HG02798 (cell line): ENCODE measurements around the gene VDAC1.
"Not testable (repeated sequence)": the region's sequence is repeated elsewhere in the genome, so short reads cannot be mapped to it uniquely, and the experiment has no call there.

Source experiments
- ATAC-seq: cut with Tn5 transposase; IDR thresholded peaks from one replicate; pipeline ENCODE4 v1.9.1; 2021; ENCODE audit warnings: mild to moderate bottlenecking; ENCODE audit not compliant: unreplicated experiment, poor library complexity

Gene VDAC1

GRCh38 chr5:133970325-133970909 lies 34.4 kb downstream of the VDAC1 start:
- ATAC-seq = no peak

DNA sequence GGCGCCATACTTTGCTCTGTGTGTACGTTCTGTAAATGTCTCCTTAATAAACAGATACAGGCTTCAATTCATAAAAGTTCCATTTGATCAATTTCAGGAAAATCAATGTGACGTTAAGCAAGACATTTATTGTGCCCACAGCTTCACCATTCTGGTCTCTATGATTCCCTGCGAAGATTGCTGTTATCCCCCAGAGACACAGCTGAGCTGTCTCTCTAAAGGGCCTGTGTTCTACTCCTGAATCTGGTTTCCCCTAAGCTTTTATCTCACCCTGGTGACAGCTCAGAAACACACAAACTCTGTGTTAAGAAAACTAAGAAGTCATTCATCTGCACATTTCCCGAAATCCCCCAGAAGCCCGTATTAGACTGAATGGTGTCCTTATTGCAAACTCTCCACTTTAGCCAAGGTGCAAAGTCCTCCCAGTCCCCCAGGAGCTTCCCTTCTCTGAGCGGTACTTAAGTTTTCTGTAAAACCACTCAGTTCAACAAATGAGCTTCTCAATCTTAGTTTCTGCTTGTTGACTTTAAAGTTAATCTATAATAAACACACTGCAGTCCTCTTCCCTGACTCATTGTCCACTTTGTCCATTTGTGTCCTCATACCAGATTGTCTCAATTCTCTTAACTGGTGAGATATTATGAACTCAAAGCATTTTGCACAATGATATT lies 35.0 kb downstream of the VDAC1 start:
- ATAC-seq = no peak

DNA sequence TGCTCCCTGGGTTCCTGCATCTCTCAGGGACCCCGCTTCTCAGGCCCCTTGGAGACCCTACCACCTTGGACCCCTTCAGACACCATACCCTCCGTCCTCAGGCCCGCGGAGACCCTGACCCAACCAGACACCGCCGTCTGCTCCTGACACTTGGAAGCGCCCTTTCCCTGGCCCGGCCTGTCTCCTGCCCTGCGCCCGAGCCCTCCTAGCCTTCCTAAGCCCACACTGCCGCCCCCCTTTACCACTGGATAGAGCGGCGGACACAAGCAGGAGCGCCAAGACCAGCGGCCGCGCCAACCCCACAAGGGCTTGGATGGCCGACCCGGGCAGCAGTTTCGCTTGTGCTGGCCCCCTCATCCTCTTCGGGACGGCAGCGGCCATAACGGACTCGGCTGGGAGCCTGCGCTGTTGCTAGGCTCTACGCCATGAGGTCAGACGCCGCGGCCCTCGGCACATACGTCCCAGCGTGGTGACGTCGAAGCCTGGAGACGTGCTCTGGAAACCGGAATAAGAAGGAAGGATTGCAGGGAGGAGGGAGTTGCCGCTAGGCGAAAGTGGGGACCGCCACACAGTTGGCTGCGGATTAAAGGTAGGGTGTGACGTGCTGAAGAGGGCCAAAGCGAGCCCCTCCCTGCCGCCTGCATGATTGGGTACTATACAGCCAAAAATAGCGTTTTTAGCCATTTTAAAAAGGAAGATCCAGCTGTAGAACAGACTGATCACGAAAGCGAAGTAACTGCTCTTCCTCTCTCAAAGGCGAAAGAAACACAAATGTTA lies 36.4 kb downstream of the VDAC1 start, which contains the start of gene C5orf15:
Gene C5orf15 (minus strand): TSS at position 422 of the 777 bp plus-strand sequence. CDS start 41 bp downstream, at position 381.
- ATAC-seq = peak; percentile 97

DNA sequence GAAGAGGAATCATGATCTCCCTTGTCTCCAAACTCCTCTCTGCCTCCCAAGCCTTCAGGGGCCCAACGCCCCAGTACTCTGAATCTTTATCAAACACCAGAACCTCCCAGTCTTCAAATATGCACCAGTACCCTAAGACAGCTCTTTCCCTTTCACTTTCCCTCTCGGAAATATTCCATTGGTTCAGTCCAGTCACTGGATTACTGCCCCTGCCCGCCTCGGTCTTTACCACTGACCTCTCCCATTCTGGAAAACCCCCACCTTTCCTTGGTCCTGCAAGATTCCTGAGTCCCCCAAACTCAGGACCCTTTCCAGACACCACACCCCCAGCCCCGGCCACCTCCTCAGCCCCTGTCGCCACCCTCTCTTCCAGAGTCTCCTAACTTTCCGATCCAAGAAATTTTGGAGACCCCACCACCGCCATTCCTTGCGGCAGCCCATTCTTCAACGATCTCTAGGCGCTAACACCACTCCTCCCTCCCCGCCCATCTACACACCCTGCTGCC lies 37.0 kb downstream of the VDAC1 start:
- peak; percentile 2 for ATAC-seq

DNA sequence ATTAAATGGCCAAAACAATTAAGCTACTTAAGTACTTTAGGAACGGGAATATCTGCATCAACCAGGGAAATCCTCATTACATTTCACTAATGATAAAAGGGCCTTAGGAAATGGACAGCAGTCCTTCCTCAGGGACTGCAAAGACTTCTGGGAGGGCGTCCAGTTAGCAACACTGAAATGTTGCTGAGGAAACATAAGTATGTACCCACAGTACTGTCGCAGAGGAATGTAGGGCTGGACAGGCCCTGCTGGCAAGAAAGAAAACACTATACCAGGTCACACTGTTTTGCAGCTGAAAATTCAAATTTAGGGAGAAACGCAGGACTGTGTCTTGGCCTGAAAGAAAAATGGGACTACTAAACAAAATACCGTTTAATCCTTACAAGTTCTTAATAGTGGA lies 37.7 kb downstream of the VDAC1 start:
- no peak for ATAC-seq

DNA sequence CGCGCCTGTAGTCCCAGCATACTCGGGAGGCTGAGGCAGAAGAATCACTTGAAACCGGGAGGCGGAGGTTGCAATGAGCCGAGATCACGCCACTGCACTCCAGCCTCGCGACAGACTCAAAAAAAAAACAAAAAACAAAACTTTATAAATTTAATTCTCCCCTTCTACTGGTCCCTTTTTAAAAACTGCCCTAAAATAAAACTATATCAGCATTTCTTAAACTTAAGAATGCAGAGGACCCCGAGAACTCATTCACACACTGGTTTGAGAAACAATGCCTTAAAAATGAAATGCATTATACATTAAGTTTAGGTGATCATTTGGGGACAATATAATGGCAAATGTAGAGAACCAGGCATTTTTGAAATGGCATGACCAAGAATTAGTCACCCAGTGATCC lies 38.7 kb downstream of the VDAC1 start:
- no peak for ATAC-seq

GRCh38 chr5:133963493-133964128 lies 41.2 kb downstream of the VDAC1 start:
- no peak for ATAC-seq

DNA sequence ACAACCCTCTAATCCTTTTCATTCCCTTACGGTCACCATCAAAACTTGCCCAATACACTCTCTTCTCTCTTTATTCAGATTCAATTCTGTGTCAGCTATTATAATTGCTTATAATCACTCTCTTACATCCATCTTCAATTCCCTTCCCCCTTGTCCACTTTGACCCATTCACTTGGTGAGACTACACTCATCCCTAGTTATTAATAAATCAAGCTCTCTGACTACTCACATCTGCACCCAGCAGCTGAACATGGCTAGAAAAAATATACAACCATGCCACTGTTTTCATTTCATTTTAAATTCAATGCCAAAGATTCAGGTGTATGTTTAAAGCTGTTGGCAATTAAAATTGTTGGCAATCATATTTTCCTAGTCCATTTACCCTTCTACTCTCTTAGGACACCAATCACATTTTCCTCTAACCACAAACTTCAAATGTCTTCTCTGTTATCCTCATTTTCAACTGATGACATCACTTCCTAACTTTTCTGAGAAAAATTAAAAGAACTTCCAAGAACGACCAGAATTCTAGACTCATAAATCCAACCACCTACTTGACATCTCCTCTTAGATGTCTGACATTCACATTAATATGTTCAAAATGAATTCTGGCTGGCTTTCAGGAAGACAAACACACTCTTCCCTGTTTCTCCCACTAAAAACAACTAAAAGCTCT lies 41.8 kb downstream of the VDAC1 start:
- no peak for ATAC-seq

DNA sequence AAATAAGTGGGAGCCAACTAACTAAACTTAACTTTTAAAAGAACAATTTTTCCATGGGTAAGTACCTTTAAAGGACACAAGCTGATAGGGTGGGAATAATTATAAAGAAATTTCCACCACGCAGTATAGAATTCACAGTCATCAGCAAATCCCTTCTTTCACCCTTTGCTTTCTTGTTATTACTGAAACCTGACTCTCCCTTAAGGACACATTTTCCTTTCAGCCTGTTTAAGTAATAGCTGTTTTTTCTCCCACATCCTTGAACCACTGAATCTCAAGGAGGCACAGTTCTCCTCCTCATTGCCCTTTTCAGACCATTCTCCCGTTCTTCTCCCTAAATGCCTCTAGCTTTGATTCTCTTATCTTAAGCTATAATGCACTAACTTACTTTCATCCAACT lies 42.6 kb downstream of the VDAC1 start:
- no peak for ATAC-seq

DNA sequence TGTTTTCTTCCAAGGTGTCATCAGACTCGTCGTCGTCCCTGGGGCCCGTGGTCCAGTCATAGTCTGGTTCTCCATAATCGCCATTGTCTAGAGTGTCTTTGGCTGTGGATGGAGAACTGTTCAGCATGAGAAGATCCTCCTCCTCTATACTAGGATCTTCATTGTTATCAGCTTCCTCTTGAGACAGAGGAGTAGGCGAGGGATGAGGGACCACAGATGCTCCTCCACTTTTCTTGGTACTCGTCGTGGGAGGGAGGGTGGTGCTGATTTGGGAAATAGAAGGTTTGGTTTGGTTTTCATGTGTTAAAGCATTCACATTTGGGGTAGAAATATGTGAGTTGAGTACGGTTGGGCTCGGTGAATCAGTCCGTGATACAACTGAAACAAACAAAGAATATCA lies 45.1 kb downstream of the VDAC1 start:
- no peak for ATAC-seq

GRCh38 chr5:133957591-133957990 lies 47.2 kb downstream of the VDAC1 start:
- peak; percentile 65 for ATAC-seq

DNA sequence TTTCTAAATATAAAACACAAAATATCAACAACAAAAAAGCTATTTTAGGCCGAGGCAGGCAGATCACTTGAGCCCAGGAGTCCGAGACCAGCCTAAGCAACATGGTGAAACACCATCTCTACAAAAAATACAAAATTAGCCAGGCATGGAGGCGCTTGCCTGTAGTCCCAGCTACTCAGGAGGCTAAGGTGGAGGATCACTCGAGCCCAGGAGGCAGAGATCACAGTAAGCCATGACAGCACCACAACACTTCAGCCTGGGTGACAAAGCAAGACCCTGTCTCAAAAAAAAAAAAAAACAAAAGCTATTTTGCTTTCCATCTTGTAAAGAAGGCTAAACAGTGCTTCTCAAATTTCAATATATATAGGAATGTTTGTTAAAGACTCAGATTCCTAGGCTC lies 47.7 kb downstream of the VDAC1 start:
- peak; percentile 17 for ATAC-seq

DNA sequence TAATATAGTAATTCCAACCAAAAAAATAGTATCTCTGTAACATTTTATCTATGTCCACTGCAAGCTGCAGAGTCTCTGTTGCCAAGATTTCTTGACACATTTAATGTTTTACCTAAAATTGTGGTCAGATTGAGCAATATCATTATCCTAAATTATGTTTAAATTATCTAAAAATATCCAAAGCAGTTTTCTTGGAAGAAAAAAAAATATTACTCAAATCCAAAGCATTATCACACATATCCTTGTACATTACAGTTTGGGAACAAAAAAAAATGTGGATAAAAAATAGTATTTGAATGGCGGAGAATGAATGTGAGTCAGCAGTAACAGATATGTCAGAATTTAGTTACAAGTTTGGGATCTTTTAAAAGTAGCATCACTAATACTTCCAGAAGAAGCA lies 48.6 kb downstream of the VDAC1 start:
- not testable (repeated sequence) for ATAC-seq

GRCh38 chr5:133953568-133954145 lies 51.1 kb downstream of the VDAC1 start:
- no peak for ATAC-seq

- ATAC-seq = no peak
Measured at GRCh38 chr5:133952729-133953567, 51.8 kb downstream of the VDAC1 start.

DNA sequence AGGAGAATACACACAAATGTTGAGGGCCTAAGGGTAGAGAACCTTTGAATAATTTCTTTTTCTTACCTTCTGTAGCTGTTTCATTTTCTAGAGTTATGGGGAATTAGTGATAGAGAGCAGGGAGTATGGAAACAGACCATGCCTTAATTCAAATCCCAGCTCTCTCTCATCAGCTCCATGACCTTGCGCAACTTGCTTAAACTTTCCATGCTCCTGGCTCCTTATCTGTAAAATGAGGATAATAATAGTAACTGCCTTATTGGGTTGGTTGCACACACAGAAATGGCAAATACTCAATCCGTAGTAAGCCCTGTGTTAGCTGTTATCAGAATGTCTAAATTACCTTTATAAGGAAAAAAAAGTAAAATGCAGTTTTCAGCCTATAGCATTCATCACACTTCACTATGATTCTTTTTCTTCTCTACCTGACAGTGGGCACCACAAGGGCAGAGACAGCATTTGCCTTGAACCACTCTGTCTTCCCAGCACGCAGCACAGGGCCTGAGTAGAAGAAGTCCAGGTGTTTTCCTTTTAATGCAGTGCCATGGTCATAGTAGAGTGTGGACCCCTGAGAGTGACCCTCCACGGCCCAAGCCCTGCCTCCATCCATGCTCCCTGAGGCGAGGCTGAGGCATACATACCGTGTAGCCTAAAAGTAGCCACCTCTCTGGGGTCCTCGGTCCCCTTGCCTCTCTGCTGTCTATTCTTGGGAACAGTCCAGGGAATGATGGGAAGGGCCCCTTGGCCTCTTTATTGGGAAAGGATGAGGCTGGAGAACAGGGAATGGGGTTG lies 53.8 kb downstream of the VDAC1 start:
- ATAC-seq = no peak

DNA sequence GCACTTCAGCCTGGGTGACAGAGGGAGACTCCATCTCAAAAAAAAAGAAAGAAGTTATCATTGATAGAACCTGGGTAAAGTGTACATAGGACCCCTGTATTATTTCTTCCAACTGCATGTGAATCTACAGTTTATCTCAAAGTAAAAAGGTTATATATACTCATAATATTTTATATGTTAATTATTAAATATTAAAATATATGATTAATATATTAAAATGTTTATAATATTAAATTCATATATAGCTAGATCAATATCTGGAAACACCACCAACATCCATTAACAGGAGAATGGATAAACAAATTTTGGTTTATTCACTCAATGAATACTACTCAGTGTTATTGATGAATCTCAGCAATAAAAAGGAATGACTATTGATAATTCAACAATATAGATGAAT lies 56.1 kb downstream of the VDAC1 start:
- ATAC-seq = no peak

- ATAC-seq = no peak
Measured at GRCh38 chr5:133947431-133947841, 57.3 kb downstream of the VDAC1 start.
